COR-L47 (cell line): ENCODE measurements around the gene PRR11.
"Not testable (repeated sequence)": the region's sequence is repeated elsewhere in the genome, so short reads cannot be mapped to it uniquely, and the experiment has no call there.

Experiments used
- DNase-seq: peaks from one replicate; lab custom pipeline; 2025; lab: John Stamatoyannopoulos, UW

Gene PRR11

GRCh38 chr17:59155439-59156177 lies at the start of gene PRR11:
TSS of gene PRR11 (plus strand) at chr17:59155746. CDS start at chr17:59169753, 14,007 bp downstream.
- peak; percentile 100 for DNase-seq

DNA sequence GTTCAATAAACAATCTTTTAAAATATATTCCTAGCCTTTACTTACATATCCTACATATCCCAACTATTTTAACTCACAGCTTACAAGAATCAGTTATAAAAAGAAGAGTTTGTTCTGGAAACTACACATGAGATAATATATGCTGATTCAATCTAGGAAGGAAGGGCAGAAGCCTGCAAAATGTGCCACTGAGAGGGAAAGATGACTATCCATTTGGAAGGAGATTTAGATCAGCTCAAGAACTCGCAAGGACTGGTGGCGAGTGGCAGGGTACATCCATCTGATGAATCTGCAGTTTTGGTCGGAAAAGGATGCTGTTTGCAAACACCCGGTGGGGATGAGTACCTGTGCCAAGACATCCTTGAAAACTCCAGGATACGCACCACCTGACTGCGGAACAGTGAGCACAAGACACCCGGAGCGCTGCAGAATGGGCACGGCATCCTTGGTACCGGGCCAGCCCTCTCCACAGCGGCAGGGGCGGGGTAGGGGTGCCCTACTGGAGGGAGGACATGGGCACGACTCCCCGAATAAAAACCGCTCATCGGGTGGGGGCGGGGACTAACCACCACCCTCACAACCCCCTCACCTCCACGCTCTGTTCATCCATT lies 49.6 kb upstream of the PRR11 start:
- DNase-seq = peak; percentile 88

DNA sequence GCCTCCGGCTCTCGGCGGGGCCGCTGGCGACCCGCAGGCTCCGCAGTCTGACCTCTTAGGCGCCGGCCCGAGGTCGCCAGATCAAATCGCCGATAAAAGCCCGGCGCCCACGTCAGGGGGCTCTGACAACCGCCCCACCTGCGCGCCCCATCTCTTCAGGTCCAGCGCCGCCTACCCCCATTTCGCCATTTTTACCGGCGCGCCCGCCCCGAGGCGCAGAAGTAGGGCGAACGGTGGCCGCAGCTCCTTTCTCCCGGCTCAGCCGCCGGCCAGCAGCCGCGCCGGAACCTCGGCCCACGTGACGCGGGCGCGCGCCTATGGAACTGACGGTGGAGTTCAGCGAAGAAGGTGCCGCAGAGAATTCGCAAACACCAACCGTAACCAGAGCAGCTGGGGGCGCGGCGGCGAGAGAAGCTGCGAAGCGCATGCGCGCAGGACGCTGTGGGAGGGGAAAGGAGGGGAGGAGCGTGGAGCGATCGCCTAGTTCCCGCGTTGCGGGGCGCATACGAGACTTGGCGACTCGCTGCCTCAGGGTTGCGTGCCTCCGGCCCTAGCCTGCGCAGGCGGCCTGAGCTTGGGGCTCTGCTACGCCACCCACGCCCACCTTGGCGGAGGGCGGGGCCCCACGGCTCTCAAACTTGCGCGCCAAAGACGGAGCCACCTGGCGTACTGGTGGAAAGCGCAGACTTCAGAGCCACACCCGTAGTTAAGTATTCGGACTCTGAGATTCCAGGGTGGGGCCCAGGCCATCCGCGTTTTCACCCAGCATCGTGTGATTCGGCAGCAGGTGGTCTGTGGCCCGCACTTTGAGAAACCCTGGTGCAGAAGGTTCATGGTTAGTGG lies 48.9 kb upstream of the PRR11 start, which contains the start of gene TRIM37:
TSS of gene TRIM37 (minus strand) at position 418 of the 843 bp plus-strand sequence. CDS start 419 bp downstream, outside the sequence.
- peak; percentile 99 for DNase-seq

DNA sequence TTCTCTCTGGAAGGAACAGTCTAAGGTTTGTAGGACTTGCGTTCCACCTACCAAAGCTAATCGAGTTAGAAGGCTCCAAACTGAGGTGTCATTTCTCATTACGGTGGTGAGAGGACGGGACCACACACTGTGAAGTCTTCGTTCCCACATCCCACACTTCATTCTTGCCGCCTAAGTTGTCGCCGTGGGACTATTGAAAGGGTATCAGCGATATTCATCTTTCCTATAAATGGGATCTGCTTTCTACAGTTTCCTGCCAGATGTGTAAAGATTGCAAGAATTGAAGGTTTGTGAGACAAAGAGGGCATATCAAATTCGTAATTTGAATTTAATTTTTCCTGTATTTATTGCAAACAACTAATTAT lies 48.3 kb upstream of the PRR11 start:
- DNase-seq = no peak

DNA sequence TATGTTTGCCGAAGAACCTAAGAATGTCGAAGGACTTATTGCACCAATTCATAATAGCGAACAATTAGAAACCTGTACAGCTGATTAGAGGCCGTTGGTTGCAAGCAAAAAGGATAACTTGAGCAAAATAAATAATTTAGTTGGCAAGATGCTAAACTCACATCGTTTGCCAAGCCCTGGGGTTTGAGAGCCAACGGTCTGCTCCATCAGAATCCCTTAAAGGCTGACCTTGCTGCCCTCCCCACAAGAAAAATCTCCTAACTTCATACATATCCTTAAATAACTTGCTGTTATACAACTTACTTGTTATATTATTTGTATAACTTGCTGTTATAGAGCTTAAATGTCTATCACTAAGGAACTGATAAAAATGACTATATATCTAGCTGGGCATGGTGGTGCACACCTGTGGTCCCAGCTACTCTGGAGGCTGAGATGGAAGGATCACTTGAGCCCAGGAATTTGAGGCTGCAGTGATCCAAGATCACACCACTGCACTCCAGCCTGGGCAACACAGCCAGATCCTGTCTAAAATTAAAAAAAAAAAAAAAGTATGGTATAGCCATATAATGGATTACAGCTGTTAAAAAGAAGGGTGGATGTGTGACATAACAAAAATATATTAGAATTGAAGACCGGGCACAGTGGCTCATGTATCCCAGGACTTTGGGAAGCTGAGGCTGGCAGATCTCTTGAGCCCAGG lies 47.0 kb upstream of the PRR11 start:
- no peak for DNase-seq

GRCh38 chr17:59110973-59111372 lies 44.6 kb upstream of the PRR11 start:
- DNase-seq = no peak

- no peak for DNase-seq
Observed at GRCh38 chr17:59111539-59111938, 44.0 kb upstream of the PRR11 start.

DNA sequence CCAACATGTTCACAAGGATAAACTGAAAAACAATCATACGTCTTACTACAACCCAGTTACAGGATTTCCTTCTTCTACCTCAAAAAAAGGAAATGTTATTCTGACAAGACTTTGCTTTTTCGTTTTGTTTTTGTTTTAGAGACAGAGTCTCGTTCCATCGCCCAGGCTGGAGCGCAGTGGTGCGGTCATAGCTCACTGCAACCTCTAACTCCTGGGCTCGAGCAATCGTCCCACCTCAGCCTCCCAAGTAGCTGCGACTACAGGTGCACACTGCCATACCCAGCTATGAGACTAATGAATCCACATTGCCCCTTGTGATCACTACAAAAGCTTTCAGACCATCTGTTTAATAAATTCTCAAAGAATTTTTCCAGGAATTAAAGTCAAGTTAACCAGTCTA lies 40.1 kb upstream of the PRR11 start:
- no peak for DNase-seq

GRCh38 chr17:59121901-59122480 lies 33.6 kb upstream of the PRR11 start:
- no peak for DNase-seq

DNA sequence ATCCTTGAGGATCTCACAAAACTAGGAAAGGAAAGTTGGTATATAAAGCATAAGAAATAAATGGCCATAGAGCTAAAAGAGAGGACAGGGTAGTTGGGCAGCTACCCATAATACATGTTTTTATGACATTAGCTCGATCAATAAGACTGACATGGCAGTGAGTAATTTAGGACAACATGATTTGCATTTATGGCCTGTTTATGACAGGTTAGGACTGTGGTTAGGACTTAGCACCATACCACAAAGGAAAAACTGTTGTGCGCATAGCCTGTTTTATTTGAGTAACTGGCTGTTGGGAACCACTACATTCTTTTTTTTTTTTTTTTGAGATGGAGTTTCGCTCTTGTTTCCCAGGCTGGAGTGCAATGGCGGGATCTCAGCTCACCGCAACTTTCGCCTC lies 30.9 kb upstream of the PRR11 start:
- no peak for DNase-seq

DNA sequence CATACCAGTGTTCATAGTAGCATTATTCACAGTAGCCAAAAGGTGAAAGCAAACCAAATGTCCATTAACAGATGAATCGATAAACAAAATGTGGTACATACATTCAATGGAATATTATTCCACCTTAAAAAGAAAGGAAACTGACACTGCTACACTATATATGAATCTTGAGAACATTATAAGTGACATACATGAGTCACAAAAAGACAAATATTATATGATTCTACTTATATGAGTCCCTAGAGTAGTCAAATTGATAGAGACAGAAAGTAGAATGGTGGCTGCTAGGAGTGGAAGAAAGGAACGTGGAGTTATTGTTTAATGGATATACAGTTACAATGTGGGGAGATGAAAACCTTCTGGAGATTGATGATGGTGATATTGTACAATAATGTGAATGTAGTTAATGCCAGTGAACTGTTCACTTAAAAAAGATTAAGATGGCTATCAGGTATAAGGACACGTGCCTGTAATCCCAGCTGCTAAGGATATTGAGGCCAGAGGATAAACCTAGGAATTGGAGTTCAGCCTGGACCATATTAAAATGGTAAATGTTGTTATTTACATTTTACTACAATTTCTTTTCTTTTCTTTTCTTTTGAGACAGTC lies 28.6 kb upstream of the PRR11 start:
- no peak for DNase-seq

GRCh38 chr17:59129814-59130213 lies 25.7 kb upstream of the PRR11 start:
- DNase-seq = no peak

DNA sequence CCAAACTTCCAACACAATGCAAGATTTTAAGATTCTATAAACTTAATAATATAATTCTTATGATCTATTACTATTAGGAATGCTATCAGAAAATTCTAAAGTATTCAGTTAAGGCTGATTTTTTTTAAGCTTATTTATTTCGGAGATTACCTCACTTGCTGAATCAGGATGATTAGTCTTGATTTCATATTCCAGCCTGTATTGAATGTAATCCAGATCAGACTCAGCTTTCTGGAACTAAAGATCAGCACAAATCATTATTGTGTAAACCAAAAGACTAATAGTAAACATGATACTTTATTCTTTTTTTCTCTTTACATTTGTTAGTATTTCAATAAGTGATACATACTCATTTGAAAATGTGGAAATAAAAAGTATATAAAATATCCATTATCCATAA lies 24.4 kb upstream of the PRR11 start:
- DNase-seq = no peak

GRCh38 chr17:59138339-59138738 lies 17.2 kb upstream of the PRR11 start:
- not testable (repeated sequence) for DNase-seq

GRCh38 chr17:59139939-59140338 lies 15.6 kb upstream of the PRR11 start:
- no peak for DNase-seq

DNA sequence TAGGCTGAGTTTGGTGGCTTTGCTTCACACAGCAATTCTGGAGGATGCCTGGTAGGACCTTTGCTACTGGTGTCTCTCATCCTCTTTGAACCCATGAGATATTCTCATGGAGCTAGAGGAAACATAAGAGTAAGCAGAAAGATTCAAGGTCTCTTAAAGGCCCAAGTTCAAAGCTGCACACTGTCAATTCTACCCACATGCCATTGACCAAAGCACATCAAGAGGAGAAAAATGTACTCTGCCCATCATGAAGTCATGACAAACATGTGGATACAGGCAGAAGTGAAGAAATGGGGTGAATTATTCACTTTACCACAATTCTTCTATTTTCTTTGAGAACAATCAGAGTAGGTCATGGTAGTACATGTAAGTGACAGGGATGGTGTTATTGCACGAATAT lies 13.7 kb upstream of the PRR11 start:
- DNase-seq = no peak

- no peak for DNase-seq
Observed at GRCh38 chr17:59145571-59146096, 9.9 kb upstream of the PRR11 start.

DNA sequence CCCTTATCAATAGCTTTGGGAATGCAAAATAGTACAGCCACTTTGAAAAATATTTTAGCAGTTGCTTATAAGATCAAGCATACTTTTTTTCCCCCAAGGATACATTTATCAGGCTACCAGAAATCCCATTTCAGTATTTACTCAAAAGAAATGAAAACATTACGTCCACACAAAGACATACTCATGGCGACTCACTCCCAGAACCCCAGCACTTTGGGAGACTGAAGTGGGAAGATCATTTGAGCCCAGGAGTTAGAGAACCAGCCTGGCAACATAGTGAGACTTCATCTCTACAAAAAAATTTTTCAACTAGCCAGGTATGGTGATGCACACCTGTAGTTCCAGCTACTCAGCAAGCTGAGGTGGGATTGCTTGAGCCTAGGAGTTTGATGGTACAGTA lies 6.5 kb upstream of the PRR11 start:
- no peak for DNase-seq

- no peak for DNase-seq
Observed at GRCh38 chr17:59149841-59150511, 5.6 kb upstream of the PRR11 start.

DNA sequence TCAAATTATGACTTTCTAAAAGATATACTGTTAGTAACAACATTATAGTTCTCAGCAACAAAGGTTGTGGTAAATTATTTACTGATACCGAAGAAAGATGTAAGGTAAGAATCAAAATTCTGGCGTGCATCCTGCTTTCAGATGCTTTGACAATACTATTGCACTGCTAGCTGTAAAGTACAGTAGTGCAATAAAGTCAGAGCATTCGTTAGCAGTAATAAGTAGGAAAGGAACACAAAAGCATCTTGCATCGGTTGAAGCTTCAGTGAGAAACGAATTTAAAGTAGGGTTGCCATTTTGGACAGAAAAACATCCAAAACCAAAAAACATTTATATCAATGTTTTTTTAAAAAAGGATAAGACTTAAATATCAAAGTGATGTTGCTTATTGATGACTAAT lies 4.5 kb upstream of the PRR11 start:
- DNase-seq = no peak

GRCh38 chr17:59151591-59151990 lies 4.0 kb upstream of the PRR11 start:
- no peak for DNase-seq
